CD8-positive, alpha-beta memory T cell (primary cell): ENCODE data around the gene GATAD2A. TPM values are rescaled to one million over a fixed set of nuclear protein-coding genes. Genes with fewer than 3 reads are reported as not detected.

Source experiments
- CTCF ChIA-PET: fragments of 350-600 bp; sonication (Branson Sonifier 250); formaldehyde crosslinking; loops from one replicate; lab custom pipeline; 2021; ENCODE audit warnings: antibody characterized with exemption; lab: Charles Lee
- POLR2A ChIA-PET: fragments of 350-600 bp; sonication (Branson Sonifier 250); formaldehyde crosslinking; loops from one replicate; lab custom pipeline; 2021; ENCODE audit warnings: antibody characterized with exemption; lab: Charles Lee
- DNase-seq, 5 donors: peaks; one replicate each; pipeline versions ENCODE4 v3.0.0 to v3.0.0-alpha.2; 2020 to 2022; ENCODE audit warnings: mixed read lengths in 1 of 5
- H3K27ac ChIP-seq: one replicate; pipeline ENCODE4 v1.7.0; 2013; ENCODE audit warnings: low read depth, mild to moderate bottlenecking, low read length, moderate library complexity
- H3K27me3 ChIP-seq: 2 replicates; pipeline ENCODE4 v1.7.0; 2013; ENCODE audit warnings: low read length, mild to moderate bottlenecking; ENCODE audit not compliant: insufficient read depth, poor library complexity, severe bottlenecking
- H3K36me3 ChIP-seq: 2 replicates; pipeline ENCODE4 v1.7.0; 2013; ENCODE audit warnings: mild to moderate bottlenecking, low read length, moderate library complexity; ENCODE audit not compliant: insufficient read depth
- H3K4me1 ChIP-seq: 2 replicates; pipeline ENCODE4 v1.7.0; 2013; ENCODE audit warnings: mild to moderate bottlenecking, low read length, moderate library complexity; ENCODE audit not compliant: insufficient read depth
- H3K4me3 ChIP-seq: 2 replicates; pipeline ENCODE4 v1.7.0; 2013; ENCODE audit warnings: mild to moderate bottlenecking, low read length
- H3K9me3 ChIP-seq: 2 replicates; pipeline ENCODE4 v1.7.0; 2013; ENCODE audit warnings: mild to moderate bottlenecking, low read length
- H3K27ac Mint-ChIP-seq, 8 donors: one replicate each; pipeline ENCODE4 v1.8.0; 2020 to 2021; ENCODE audit warnings: mixed read lengths in 8 of 8, mild to moderate bottlenecking in 6 of 8, inconsistent platforms in 3 of 8, moderate library complexity in 3 of 8
- H3K27me3 Mint-ChIP-seq, 2 donors: one replicate each; pipeline ENCODE4 v1.8.0; 2020 to 2021; ENCODE audit warnings: mixed read lengths in 2 of 2, mild to moderate bottlenecking in 1 of 2, moderate library complexity in 1 of 2
- H3K36me3 Mint-ChIP-seq, 3 donors: one replicate each; pipeline ENCODE4 v1.8.0; 2020 to 2021; ENCODE audit warnings: mixed read lengths in 3 of 3, inconsistent platforms in 1 of 3, mild to moderate bottlenecking in 1 of 3
- H3K4me1 Mint-ChIP-seq, 3 donors: one replicate each; pipeline ENCODE4 v1.8.0; 2020 to 2021; ENCODE audit warnings: mixed read lengths in 3 of 3, inconsistent platforms in 1 of 3, mild to moderate bottlenecking in 1 of 3
- H3K4me3 Mint-ChIP-seq, 7 donors: one replicate each; pipeline ENCODE4 v1.8.0; 2020 to 2021; ENCODE audit warnings: mixed read lengths in 7 of 7, mild to moderate bottlenecking in 6 of 7, moderate library complexity in 4 of 7, inconsistent platforms in 2 of 7
- H3K9me3 Mint-ChIP-seq, 5 donors: one replicate each; pipeline ENCODE4 v1.8.0; 2020 to 2022; ENCODE audit warnings: mixed read lengths in 5 of 5, mild to moderate bottlenecking in 3 of 5, moderate library complexity in 2 of 5, inconsistent platforms in 1 of 5
- polyA plus RNA-seq: library from polyadenylated mRNA; unstranded; fragments of 300-500 nt; fragmentation: Illumina TruSeq; gene quantifications from one replicate; pipeline ENCODE4 v1.2.3, GENCODE V29; 2021
- total RNA-seq, 2 experiments: library from RNA; stranded (reverse); gene quantifications; one replicate each; pipeline ENCODE4 v1.2.3, GENCODE V29; 2021

GATAD2A gene
- total and polyA plus RNA-seq, 3 experiments from 2014 or later = 46.9 to 182 (median 176) TPM

DNA sequence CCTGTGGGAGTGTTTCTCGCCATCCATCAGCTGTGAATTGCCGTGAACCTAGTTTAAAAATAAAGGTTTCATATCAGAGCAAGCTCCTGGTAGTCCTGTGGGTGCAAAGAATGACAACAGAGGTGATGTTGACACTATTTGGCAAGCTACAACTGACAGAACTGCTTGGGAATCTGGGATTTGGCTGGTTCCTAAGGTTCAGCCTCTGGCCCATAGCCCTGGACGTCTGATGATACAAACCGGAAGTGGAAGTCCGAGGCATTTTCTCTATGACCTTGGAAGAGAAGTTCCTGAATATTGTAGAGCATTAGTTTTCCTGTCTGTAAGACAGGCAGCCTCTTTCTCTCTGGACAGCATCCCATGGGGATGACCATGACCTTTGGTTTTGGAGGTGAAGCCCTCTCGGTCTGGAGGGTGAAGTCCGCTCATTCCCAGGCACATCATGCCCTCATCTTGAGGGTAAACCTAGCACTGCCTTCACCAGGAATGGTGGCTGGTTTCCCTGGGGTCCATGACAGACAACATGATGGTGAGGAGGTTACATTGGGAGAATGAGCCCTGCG is 29.1 kb downstream of the GATAD2A start:
- Mint-ChIP-seq H3K27ac (peak overlapping the region in 7 of 8 donors; percentile 14 to 95 (median 74)), H3K9me3 (no peaks in the 10 kb centered on the region), H3K27me3 (no peaks in the 10 kb centered on the region), H3K4me1 (peaks cover 65 to 95% (median 81%) of the 10 kb centered on the region in 3 donors), H3K36me3 (peaks cover 0 to 38% (median 4%) of the 10 kb centered on the region in 3 donors), H3K4me3 (no peak overlapping the region)
- Histone ChIP-seq H3K27me3 (no peaks in the 10 kb centered on the region), H3K4me1 (peaks cover 32% of the 10 kb centered on the region), H3K36me3 (no peaks in the 10 kb centered on the region), H3K9me3 (no peaks in the 10 kb centered on the region), H3K27ac (no peak overlapping the region), H3K4me3 (no peak overlapping the region)
- POLR2A ChIA-PET = no interaction called here
- CTCF ChIA-PET = interaction anchor here (1.9 kb wide), 1 partner anchor 28 kb away, joined by 4 read pairs; no protein-coding TSS in a partner anchor
- DNase-seq = no peak

DNA sequence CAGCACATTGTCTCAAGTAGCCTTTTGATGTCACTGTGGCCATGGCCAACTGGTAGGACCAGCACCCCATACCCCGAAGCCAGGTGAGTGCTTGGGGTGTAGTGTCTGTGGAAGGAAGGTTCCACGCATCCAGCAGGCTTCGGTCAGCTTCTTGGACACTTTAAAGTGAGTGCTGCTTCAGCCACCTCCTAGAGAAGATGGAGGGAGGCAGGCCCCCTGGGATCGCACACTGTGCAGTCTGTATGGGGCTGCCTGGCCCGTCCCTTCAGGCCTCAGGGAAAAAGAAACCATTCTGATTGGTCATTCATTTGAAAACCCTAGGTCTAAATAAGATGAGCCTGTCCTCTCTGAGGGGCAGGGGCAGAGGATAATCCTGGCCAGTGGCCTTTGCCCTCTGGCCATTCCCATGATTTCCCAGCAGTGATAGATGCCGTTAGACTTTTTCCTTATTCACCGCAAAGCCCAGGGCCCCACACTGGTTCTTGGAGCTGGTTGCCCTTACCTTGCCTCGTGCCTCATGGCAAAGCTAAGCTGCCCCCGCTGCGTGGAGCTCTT is 30.7 kb downstream of the GATAD2A start:
- no peaks in the 10 kb centered on the region for H3K9me3 ChIP-seq
- peaks cover 18% of the 10 kb centered on the region for H3K4me1 ChIP-seq
- no peaks in the 10 kb centered on the region for H3K9me3 Mint-ChIP-seq

DNA sequence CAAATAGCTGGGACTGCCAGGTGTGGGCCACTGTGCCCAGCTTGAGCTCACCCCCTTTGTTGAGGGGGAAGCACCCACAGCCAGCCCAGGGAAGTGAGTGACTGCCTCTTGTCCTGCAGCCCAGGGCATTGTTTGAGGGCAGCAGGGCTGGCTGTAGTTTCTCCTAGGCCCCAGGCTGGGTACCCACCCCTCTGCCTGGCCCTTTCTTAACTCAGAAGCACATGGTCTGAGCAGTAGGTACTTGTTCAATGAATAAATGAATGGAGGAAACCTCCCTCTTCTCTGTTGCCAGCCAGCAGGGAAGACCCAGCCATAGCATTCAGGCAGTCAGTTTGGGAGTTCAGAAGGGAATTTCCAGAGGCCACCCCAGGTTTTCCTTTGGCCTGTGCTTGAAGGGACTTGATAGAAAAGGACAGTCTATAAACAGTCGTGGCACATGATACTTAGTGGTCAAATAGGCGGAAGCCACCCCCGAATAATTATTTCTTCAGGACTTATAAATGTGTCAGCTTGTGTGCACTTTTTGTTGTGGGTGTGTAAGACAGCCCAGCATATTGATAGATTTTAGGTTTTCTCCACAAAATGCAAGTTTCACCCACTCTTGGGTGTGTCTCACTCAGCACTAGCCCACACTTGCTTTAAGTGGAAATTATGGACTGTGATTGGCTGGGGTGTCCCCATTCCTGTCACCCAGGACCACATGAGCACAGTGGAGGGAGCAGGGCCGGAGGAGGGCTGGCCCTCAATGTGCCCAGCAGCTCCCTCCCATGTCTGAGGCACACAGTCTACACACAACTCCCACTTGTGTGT is 33.1 kb downstream of the GATAD2A start:
- Mint-ChIP-seq H3K9me3 (no peaks in the 10 kb centered on the region), H3K4me3 (peak overlapping the region in 1 of 7 donors; percentile 44), H3K4me1 (peaks cover 55 to 80% (median 61%) of the 10 kb centered on the region in 3 donors), H3K27ac (peak overlapping the region; percentile 39 to 92 (median 59)), H3K27me3 (no peaks in the 10 kb centered on the region), H3K36me3 (peaks cover 0 to 37% (median 4%) of the 10 kb centered on the region in 3 donors)
- Histone ChIP-seq H3K36me3 (no peaks in the 10 kb centered on the region), H3K27me3 (no peaks in the 10 kb centered on the region), H3K27ac (no peak overlapping the region), H3K9me3 (no peaks in the 10 kb centered on the region), H3K4me3 (no peak overlapping the region), H3K4me1 (peaks cover 17% of the 10 kb centered on the region)
- ChIA-PET POLR2A (no interaction called here), CTCF (no interaction called here)
- no peak for DNase-seq

More for the DNA sequence above, 30.7 kb downstream of the GATAD2A start:
- Mint-ChIP-seq H3K27ac (peak overlapping the region in 6 of 8 donors; percentile 3 to 74 (median 36)), H3K27me3 (no peaks in the 10 kb centered on the region), H3K4me3 (peak overlapping the region in 1 of 7 donors; percentile 13), H3K36me3 (peaks cover 0 to 36% (median 4%) of the 10 kb centered on the region in 3 donors), H3K4me1 (peaks cover 59 to 87% (median 69%) of the 10 kb centered on the region in 3 donors)
- Histone ChIP-seq H3K36me3 (no peaks in the 10 kb centered on the region), H3K27me3 (no peaks in the 10 kb centered on the region), H3K27ac (no peak overlapping the region), H3K4me3 (no peak overlapping the region)
- ChIA-PET POLR2A (no interaction called here), CTCF (interaction anchor here (1.2 kb wide), 1 partner anchor 19 kb away, joined by 3 read pairs; no protein-coding TSS in a partner anchor)
- DNase-seq = no peak

GRCh38 chr19:19439176-19439482 is 33.7 kb downstream of the GATAD2A start:
- DNase-seq = no peak
- CTCF ChIA-PET = no interaction called here
- Mint-ChIP-seq H3K9me3 (no peaks in the 10 kb centered on the region), H3K4me3 (no peak overlapping the region), H3K27me3 (no peaks in the 10 kb centered on the region), H3K27ac (peak overlapping the region; percentile 32 to 92 (median 59)), H3K4me1 (peaks cover 55 to 80% (median 61%) of the 10 kb centered on the region in 3 donors), H3K36me3 (peaks cover 0 to 39% (median 4%) of the 10 kb centered on the region in 3 donors)
- Histone ChIP-seq H3K4me3 (no peak overlapping the region), H3K4me1 (peaks cover 23% of the 10 kb centered on the region), H3K9me3 (no peaks in the 10 kb centered on the region), H3K27me3 (no peaks in the 10 kb centered on the region), H3K27ac (no peak overlapping the region), H3K36me3 (no peaks in the 10 kb centered on the region)
- POLR2A ChIA-PET = no interaction called here

DNA sequence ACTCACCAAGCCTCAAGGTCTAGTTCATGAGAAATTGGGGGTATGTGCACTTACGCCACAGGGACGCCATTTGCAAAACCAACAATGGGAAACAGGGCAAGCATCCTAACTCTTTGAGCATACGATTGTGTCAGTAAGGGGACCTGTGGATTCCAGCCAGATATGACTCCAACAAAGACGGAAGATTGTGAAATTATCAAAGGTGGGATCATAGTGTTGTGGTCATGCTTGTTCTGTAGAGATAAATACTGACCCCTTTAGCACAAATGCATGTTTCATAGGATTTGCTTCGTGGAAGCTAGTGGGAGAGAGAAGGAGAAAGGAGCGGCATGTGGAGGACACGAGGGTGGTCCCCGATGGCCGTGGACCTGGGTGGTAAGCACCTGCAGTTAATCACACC is 37.8 kb downstream of the GATAD2A start:
- no peaks in the 10 kb centered on the region for H3K27me3 Mint-ChIP-seq
- Histone ChIP-seq H3K36me3 (no peaks in the 10 kb centered on the region), H3K27me3 (no peaks in the 10 kb centered on the region), H3K27ac (no peak overlapping the region), H3K4me3 (no peak overlapping the region), H3K9me3 (no peaks in the 10 kb centered on the region), H3K4me1 (peaks cover 55% of the 10 kb centered on the region)
- ChIA-PET POLR2A (interaction anchor here (1.3 kb wide), 1 partner anchor 38 kb away, joined by 4 read pairs; the partner anchor contains the start of gene GATAD2A), CTCF (interaction anchor here (1.1 to 1.2 kb wide), 2 partner anchors 12 to 19 kb away, joined by 3 read pairs; no protein-coding TSS in a partner anchor)
- H3K9me3 Mint-ChIP-seq = no peaks in the 10 kb centered on the region
- peak overlapping the region; percentile 30 to 98 (median 80) for H3K27ac Mint-ChIP-seq
- H3K4me1 Mint-ChIP-seq = peaks cover 74 to 84% (median 75%) of the 10 kb centered on the region in 3 donors
- peak overlapping the region in 4 of 7 donors; percentile 1 to 59 (median 28) for H3K4me3 Mint-ChIP-seq
- peaks cover 0 to 23% (median 4%) of the 10 kb centered on the region in 3 donors for H3K36me3 Mint-ChIP-seq
- DNase-seq = no peak

DNA sequence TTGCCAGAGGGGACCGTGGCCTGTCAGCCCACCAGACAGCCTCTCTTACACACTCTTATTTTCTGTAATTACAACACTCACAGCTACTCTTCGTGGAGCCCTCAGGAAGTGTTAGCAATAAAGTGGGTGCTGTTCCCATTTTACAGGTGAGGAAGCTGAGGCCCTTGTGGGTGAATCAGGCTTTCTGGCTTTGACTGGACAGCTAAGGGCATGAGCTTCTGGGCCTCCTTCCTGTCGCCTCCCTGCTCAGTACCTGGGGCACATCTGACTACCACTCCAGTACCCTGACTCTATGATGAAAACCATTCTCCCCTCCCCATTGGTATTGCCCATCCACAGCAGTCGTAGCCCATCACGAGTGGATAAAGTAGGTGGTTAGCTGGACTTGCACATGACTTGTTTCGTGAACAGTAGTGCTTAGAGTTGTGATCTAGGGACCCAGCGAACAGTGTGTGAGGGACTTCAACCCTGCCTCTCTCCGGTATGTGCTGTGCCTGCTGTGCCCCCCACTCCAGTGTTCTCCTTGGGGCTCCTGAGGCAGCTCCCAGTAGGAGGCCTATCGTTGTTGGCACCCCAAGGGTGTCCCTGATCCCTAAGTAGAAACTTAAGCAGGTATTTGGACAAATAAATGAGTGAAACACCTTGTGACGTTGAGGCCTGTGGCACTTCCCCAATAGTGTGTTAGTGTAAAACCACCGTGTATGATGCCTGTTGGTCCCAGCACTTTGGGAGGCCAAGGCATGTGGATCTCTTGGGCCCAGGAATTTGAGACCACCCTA is 38.6 kb downstream of the GATAD2A start:
- no peaks in the 10 kb centered on the region for H3K9me3 Mint-ChIP-seq
- Histone ChIP-seq H3K36me3 (no peaks in the 10 kb centered on the region), H3K27ac (peak overlapping the region; percentile 57), H3K27me3 (no peaks in the 10 kb centered on the region), H3K9me3 (no peaks in the 10 kb centered on the region), H3K4me3 (no peak overlapping the region), H3K4me1 (peaks cover 63% of the 10 kb centered on the region)
- H3K4me1 Mint-ChIP-seq = peaks cover 73 to 84% (median 75%) of the 10 kb centered on the region in 3 donors
- ChIA-PET CTCF (interaction anchor here (0.6 to 1.2 kb wide), 2 partner anchors 13 to 112 kb away, joined by 3 read pairs; no protein-coding TSS in a partner anchor), POLR2A (interaction anchor here (0.7 to 1.3 kb wide), 2 partner anchors 35 to 39 kb away, joined by 4 to 6 read pairs; partner anchors contain the start of gene GATAD2A)
- DNase-seq = no peak
- peaks cover 0 to 18% (median 4%) of the 10 kb centered on the region in 3 donors for H3K36me3 Mint-ChIP-seq
- no peaks in the 10 kb centered on the region for H3K27me3 Mint-ChIP-seq
- peak overlapping the region; percentile 69 to 98 (median 92) for H3K27ac Mint-ChIP-seq
- peak overlapping the region in 5 of 7 donors; percentile 49 to 85 (median 60) for H3K4me3 Mint-ChIP-seq

- Mint-ChIP-seq H3K4me1 (peaks cover 71 to 84% (median 77%) of the 10 kb centered on the region in 3 donors), H3K9me3 (no peaks in the 10 kb centered on the region), H3K4me3 (peak overlapping the region in 6 of 7 donors; percentile 10 to 85 (median 58)), H3K36me3 (peaks cover 0 to 13% (median 4%) of the 10 kb centered on the region in 3 donors), H3K27ac (peak overlapping the region; percentile 69 to 98 (median 93)), H3K27me3 (no peaks in the 10 kb centered on the region)
- Histone ChIP-seq H3K4me1 (peaks cover 69% of the 10 kb centered on the region), H3K36me3 (no peaks in the 10 kb centered on the region), H3K27me3 (no peaks in the 10 kb centered on the region), H3K4me3 (no peak overlapping the region), H3K27ac (peak overlapping the region; percentile 57), H3K9me3 (no peaks in the 10 kb centered on the region)
- no peak for DNase-seq
- ChIA-PET CTCF (interaction anchor here (0.6 to 1.2 kb wide), 3 partner anchors 13 to 112 kb away, joined by 3 read pairs; partner anchors contain the start of gene GATAD2A), POLR2A (interaction anchor here (0.7 to 1.1 kb wide), 2 partner anchors 16 to 36 kb away, joined by 3 to 6 read pairs; no protein-coding TSS in a partner anchor)
Measured at GRCh38 chr19:19444681-19445155, 39.2 kb downstream of the GATAD2A start.
